Measurements from ENCODE around the gene PARVG. TPM values are rescaled to one million over a fixed set of nuclear protein-coding genes. Genes with fewer than 3 reads are reported as not detected.

The PARVG gene
- total and polyA plus RNA-seq, 9 of the 15 experiments (the other 6 are each of a cell fraction or from before 2014, with no cell fraction given), result 0.35 TPM; not detected in 8

DNA sequence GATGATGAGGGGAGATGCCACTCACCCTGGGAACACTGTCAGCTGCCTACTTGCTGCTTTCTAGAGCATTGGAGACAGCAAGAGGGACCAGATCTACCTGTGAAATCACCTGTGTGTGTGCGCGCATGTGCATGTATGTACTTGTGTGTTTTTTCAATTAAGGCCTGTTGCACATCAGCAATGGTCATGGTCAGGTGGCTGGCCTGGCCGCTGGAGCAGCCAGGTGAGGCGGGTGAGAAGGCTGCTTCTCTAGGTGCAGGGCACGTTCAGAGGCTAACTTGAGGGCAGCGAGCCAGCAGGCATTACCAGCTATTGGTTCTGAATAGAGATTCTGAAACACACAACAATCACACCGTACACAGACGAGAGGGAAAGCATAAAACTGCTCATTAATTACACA lies 65.1 kb downstream of the PARVG start (continued):
- TF ChIP-seq GABPA (tag; conservative IDR thresholded peaks at IDR 0.05; ENCODE audit: low read depth), result no peak
- TF ChIP-seq, protein P1, sequence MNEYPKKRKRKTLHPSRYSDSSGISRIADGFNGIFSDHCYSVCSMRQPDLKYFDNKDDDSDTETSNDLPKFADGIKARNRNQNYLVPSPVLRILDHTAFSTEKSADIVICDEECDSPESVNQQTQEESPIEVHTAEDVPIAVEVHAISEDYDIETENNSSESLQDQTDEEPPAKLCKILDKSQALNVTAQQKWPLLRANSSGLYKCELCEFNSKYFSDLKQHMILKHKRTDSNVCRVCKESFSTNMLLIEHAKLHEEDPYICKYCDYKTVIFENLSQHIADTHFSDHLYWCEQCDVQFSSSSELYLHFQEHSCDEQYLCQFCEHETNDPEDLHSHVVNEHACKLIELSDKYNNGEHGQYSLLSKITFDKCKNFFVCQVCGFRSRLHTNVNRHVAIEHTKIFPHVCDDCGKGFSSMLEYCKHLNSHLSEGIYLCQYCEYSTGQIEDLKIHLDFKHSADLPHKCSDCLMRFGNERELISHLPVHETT (CRISPR knock-in tag; conservative IDR thresholded peaks at IDR 0.05 in 1 of 2, IDR thresholded peaks at IDR 0.05 in 1 of 2), result no peak
- TF ChIP-seq, protein P2, sequence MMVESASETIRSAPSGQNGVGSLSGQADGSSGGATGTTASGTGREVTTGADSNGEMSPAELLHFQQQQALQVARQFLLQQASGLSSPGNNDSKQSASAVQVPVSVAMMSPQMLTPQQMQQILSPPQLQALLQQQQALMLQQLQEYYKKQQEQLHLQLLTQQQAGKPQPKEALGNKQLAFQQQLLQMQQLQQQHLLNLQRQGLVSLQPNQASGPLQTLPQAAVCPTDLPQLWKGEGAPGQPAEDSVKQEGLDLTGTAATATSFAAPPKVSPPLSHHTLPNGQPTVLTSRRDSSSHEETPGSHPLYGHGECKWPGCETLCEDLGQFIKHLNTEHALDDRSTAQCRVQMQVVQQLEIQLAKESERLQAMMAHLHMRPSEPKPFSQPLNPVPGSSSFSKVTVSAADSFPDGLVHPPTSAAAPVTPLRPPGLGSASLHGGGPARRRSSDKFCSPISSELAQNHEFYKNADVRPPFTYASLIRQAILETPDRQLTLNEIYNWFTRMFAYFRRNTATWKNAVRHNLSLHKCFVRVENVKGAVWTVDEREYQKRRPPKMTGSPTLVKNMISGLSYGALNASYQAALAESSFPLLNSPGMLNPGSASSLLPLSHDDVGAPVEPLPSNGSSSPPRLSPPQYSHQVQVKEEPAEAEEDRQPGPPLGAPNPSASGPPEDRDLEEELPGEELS (CRISPR knock-in tag; IDR thresholded peaks at IDR 0.05; ENCODE audit: borderline replicate concordance), result no peak
- TF ChIP-seq, protein P3, sequence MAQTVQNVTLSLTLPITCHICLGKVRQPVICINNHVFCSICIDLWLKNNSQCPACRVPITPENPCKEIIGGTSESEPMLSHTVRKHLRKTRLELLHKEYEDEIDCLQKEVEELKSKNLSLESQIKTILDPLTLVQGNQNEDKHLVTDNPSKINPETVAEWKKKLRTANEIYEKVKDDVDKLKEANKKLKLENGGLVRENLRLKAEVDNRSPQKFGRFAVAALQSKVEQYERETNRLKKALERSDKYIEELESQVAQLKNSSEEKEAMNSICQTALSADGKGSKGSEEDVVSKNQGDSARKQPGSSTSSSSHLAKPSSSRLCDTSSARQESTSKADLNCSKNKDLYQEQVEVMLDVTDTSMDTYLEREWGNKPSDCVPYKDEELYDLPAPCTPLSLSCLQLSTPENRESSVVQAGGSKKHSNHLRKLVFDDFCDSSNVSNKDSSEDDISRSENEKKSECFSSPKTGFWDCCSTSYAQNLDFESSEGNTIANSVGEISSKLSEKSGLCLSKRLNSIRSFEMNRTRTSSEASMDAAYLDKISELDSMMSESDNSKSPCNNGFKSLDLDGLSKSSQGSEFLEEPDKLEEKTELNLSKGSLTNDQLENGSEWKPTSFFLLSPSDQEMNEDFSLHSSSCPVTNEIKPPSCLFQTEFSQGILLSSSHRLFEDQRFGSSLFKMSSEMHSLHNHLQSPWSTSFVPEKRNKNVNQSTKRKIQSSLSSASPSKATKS (CRISPR knock-in tag; IDR thresholded peaks at IDR 0.05), result no peak
- TF ChIP-seq, protein P4, sequence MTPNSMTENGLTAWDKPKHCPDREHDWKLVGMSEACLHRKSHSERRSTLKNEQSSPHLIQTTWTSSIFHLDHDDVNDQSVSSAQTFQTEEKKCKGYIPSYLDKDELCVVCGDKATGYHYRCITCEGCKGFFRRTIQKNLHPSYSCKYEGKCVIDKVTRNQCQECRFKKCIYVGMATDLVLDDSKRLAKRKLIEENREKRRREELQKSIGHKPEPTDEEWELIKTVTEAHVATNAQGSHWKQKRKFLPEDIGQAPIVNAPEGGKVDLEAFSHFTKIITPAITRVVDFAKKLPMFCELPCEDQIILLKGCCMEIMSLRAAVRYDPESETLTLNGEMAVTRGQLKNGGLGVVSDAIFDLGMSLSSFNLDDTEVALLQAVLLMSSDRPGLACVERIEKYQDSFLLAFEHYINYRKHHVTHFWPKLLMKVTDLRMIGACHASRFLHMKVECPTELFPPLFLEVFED (CRISPR knock-in tag; conservative IDR thresholded peaks at IDR 0.05), result no peak
- no peak for TF ChIP-seq ZNF586 (CRISPR knock-in tag; conservative IDR thresholded peaks at IDR 0.05)
- TF ChIP-seq, protein P5, sequence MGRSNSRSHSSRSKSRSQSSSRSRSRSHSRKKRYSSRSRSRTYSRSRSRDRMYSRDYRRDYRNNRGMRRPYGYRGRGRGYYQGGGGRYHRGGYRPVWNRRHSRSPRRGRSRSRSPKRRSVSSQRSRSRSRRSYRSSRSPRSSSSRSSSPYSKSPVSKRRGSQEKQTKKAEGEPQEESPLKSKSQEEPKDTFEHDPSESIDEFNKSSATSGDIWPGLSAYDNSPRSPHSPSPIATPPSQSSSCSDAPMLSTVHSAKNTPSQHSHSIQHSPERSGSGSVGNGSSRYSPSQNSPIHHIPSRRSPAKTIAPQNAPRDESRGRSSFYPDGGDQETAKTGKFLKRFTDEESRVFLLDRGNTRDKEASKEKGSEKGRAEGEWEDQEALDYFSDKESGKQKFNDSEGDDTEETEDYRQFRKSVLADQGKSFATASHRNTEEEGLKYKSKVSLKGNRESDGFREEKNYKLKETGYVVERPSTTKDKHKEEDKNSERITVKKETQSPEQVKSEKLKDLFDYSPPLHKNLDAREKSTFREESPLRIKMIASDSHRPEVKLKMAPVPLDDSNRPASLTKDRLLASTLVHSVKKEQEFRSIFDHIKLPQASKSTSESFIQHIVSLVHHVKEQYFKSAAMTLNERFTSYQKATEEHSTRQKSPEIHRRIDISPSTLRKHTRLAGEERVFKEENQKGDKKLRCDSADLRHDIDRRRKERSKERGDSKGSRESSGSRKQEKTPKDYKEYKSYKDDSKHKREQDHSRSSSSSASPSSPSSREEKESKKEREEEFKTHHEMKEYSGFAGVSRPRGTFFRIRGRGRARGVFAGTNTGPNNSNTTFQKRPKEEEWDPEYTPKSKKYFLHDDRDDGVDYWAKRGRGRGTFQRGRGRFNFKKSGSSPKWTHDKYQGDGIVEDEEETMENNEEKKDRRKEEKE (IDR thresholded peaks at IDR 0.05; ENCODE audit: borderline replicate concordance in 1 of 2, control insufficient read depth in 1 of 2, low read depth in 2 of 2, low read length in 1 of 2), result no peak
- TF ChIP-seq RBFOX2 (IDR thresholded peaks at IDR 0.05; ENCODE audit: low read depth, low read length), result no peak

Measured in K562 (cell line).